ENCODE measurements around the gene BHMT2. TPM values are rescaled to one million over a fixed set of nuclear protein-coding genes. Genes with fewer than 3 reads are reported as not detected.

BHMT2 gene
- total and polyA plus RNA-seq, 2 donors (not counting 3 experiments of a cell fraction or from before 2014, with no cell fraction given) = 0.71 to 0.92 TPM

DNA sequence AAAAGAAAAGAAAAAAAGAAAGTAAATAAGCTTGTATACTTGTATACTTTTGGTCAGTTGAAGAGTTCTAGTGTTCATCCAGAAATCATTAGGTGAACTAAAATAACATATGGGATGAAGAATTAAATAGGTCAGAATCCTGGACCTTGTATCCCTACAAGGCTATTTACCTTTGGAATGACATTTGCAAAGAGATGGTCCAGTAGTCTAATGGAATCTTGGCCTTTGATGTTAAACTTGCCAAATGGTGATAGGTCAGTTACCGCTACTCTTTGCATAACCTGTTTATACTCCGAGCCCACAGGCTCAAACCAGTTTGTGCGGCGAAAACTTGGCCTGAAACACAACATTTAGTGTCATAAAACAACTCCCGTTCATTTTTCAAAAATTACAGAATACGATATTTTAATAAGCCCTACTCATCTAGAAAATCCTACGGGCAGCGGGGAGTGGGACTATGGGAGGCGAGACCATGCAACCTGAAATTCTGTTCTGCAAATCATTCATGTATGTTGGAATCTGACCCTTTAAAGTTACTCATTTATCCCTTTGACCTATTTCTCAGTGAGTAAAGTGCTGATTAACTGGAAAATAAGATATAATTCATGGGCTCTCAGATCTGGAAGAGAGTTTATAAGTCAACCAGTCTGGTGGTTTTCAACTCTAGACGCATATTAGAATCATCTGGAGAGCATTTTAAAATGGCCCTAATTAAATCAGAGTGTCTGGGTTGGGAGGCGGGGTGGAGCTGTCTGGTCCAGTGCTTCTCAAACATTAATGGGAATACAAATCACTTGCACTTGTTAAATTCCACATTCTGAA lies 38.7 kb upstream of the BHMT2 start:
- H3K4me3 ChIP-seq (replicated peaks in 1 of 3; ENCODE audit: insufficient read depth in 1 of 3, low read depth in 1 of 3, low read length in 3 of 3) = no peak overlapping the region
- intact Hi-C loops (cut with micrococcal nuclease) (no loop called here), dilution Hi-C loops (cut with MboI; ENCODE audit: extremely low pct_ligation_motif_present, low sequenced_read_pairs) (no loop called here)
- DNase-seq (ENCODE audit: low read depth, low spot score) = no peak
- no peaks in the 10 kb centered on the region for H3K36me3 ChIP-seq (ENCODE audit: control insufficient read depth in 2 of 2, extremely low read depth in 1 of 2, insufficient read depth in 2 of 2, low read length in 2 of 2)
- peaks cover 0 to 11% of the 10 kb centered on the region in 2 experiments for H3K27me3 ChIP-seq (ENCODE audit: control insufficient read depth in 2 of 2, insufficient read depth in 2 of 2, low read length in 2 of 2)
- no peaks in the 10 kb centered on the region for H3K79me2 ChIP-seq (ENCODE audit: control insufficient read depth, insufficient read depth, low read length)
- BruUV-seq (replicated peaks) = no TSS peak
- no peak overlapping the region for H3K9ac ChIP-seq (replicated peaks; ENCODE audit: extremely low read depth, insufficient read depth, low read length)
- no peaks in the 10 kb centered on the region for H3K9me3 ChIP-seq (replicated peaks; ENCODE audit: control insufficient read depth, insufficient read depth, low read length)
- no peak overlapping the region for H3K27ac ChIP-seq (ENCODE audit: insufficient read depth, low read depth, low read length)
- TF ChIP-seq CTCF (IDR thresholded peaks at IDR 0.05; ENCODE audit: extremely low read depth in 1 of 2, insufficient read depth in 1 of 2, low read depth in 1 of 2, low read length in 2 of 2) (no peak), MYC (IDR thresholded peaks at IDR 0.05; ENCODE audit: low read depth, low read length) (no peak), GATA2 (IDR thresholded peaks at IDR 0.05; ENCODE audit: insufficient read depth, insufficient read length, low read depth, low read length) (no peak)
- TF ChIP-seq, protein P1, sequence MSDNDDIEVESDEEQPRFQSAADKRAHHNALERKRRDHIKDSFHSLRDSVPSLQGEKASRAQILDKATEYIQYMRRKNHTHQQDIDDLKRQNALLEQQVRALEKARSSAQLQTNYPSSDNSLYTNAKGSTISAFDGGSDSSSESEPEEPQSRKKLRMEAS (IDR thresholded peaks at IDR 0.05; ENCODE audit: insufficient read depth, insufficient read length) = no peak
- H3K9me1 ChIP-seq (replicated peaks; ENCODE audit: control insufficient read depth, extremely low read depth, insufficient read depth, low read length) = no peaks in the 10 kb centered on the region
- no peak overlapping the region for H2AFZ ChIP-seq (ENCODE audit: low read depth, low read length)
- CTCF ChIA-PET = interaction anchor here (3.1 to 13.1 kb wide), 3 partner anchors 10 to 131 kb away, joined by 9 to 726 read pairs (median 18); no protein-coding TSS in a partner anchor
- H3K4me2 ChIP-seq (ENCODE audit: insufficient read depth, low read length) = no peak overlapping the region
- POLR2A ChIA-PET = no interaction called here
- H4K20me1 ChIP-seq (replicated peaks; ENCODE audit: control insufficient read depth, extremely low read depth, insufficient read depth, low read length) = no peaks in the 10 kb centered on the region
- no peaks in the 10 kb centered on the region for H3K4me1 ChIP-seq (ENCODE audit: control insufficient read depth, extremely low read depth, insufficient read depth, low read length)
- no peak for FAIRE-seq
